ENCODE results near the gene FAM117A. TPM values are rescaled to one million over a fixed set of nuclear protein-coding genes. Genes with fewer than 3 reads are reported as not detected.
A peak's percentile ranks its signal among the peaks of the same experiment; 100 is the strongest.

FAM117A gene
- total and polyA plus RNA-seq, 2 of the 8 experiments (the other 6 are each of a cell fraction or from before 2014, with no cell fraction given), result 28.4 to 45.7 TPM

- H3K79me2 ChIP-seq (ENCODE audit: control insufficient read depth in 1 of 2, insufficient read depth in 2 of 2, low read length in 2 of 2), result peaks cover 20 to 56% of the 10 kb centered on the region in 2 experiments
- peaks cover 0 to 2% of the 10 kb centered on the region in 2 experiments for H4K20me1 ChIP-seq (replicated peaks in 1 of 2; ENCODE audit: control insufficient read depth in 1 of 2, insufficient read depth in 2 of 2, low read length in 2 of 2)
- TF ChIP-seq NRF1 (IDR thresholded peaks at IDR 0.05; ENCODE audit: low read depth, low read length), result no peak
- no peak for TF ChIP-seq BACH1 (IDR thresholded peaks at IDR 0.05; ENCODE audit: low read length)
- TF ChIP-seq SP1 (IDR thresholded peaks at IDR 0.05; ENCODE audit: low read depth, low read length), result no peak
- no peak for TF ChIP-seq CBX8 (IDR thresholded peaks at IDR 0.05; ENCODE audit: borderline replicate concordance, low read depth, low read length)
- no peak for TF ChIP-seq SP4 (IDR thresholded peaks at IDR 0.05; ENCODE audit: low read length)
- TF ChIP-seq TBP (IDR thresholded peaks at IDR 0.05; ENCODE audit: low read depth, low read length), result no peak
- no peak for TF ChIP-seq YY1 (IDR thresholded peaks at IDR 0.05; ENCODE audit: low read depth, low read length)
- TF ChIP-seq TEAD4 (IDR thresholded peaks at IDR 0.05; ENCODE audit: low read depth, low read length), result no peak
- TF ChIP-seq MAFK (IDR thresholded peaks at IDR 0.05; ENCODE audit: low read depth, low read length), result no peak
- TF ChIP-seq, protein P1, sequence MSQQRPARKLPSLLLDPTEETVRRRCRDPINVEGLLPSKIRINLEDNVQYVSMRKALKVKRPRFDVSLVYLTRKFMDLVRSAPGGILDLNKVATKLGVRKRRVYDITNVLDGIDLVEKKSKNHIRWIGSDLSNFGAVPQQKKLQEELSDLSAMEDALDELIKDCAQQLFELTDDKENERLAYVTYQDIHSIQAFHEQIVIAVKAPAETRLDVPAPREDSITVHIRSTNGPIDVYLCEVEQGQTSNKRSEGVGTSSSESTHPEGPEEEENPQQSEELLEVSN (IDR thresholded peaks at IDR 0.05), result no peak
- TF ChIP-seq FOSL1 (IDR thresholded peaks at IDR 0.05; ENCODE audit: insufficient read depth, low read depth, low read length), result no peak
- TF ChIP-seq TAF7 (optimal IDR thresholded peaks at IDR 0.05; ENCODE audit: borderline replicate concordance, low read depth, low read length), result no peak
Measured at GRCh38 chr17:49762151-49762941, 1.6 kb downstream of the FAM117A start.

More at GRCh38 chr17:49762151-49762941, 1.6 kb downstream of the FAM117A start:
- Histone ChIP-seq H4K5ac (ENCODE audit: insufficient read length, low read depth, low read length) (no peak overlapping the region), H2BK20ac (ENCODE audit: low read length) (no peak overlapping the region), H3K4me3 (ENCODE audit: extremely low read depth in 1 of 4, insufficient read depth in 2 of 4, low read depth in 3 of 4, low read length in 4 of 4) (peak overlapping the region; percentile 68 to 99 (median 80); a peak in 5 of 8 replicates), H3K4me1 (replicated peaks in 1 of 4; ENCODE audit: control insufficient read depth in 3 of 4, insufficient read depth in 4 of 4, low read length in 3 of 4) (peaks cover 0 to 18% (median 3%) of the 10 kb centered on the region in 4 experiments; a peak in 5 of 7 replicates), H2BK12ac (ENCODE audit: low read depth, low read length) (no peak overlapping the region), H2BK5ac (ENCODE audit: low read depth, low read length) (no peak overlapping the region), H3K36me3 (ENCODE audit: control insufficient read depth in 2 of 4, insufficient read depth in 4 of 4, low read length in 3 of 4) (0 out of 8 replicates have a peak, but pooled peaks cover 0 to 1% (median 0%) of the 10 kb centered on the region in 4 experiments), H2BK15ac (ENCODE audit: low read length) (no peak overlapping the region), H3K79me1 (ENCODE audit: low read depth, low read length) (no peaks in the 10 kb centered on the region; the same call in none of the 2 replicates), H3K4ac (replicated peaks; ENCODE audit: insufficient read length, low read depth, low read length) (no peak overlapping the region), H2AK5ac (ENCODE audit: low read depth, low read length) (no peak overlapping the region), H3K23me2 (ENCODE audit: low read depth, low read length) (peaks cover 7% of the 10 kb centered on the region; the same call in 1 of the 2 replicates), H3K4me2 (ENCODE audit: insufficient read depth in 1 of 2, low read depth in 2 of 2, low read length in 2 of 2) (peak overlapping the region; percentile 69 to 90), H3K23ac (ENCODE audit: insufficient read length) (no peak overlapping the region), H3K27ac (ENCODE audit: low read depth, low read length) (no peak overlapping the region), H3K14ac (ENCODE audit: insufficient read length) (no peak overlapping the region), H4K8ac (ENCODE audit: extremely low read depth, insufficient read depth, low read length) (no peak overlapping the region), H2AFZ (ENCODE audit: low read length) (no peak overlapping the region), H4K91ac (replicated peaks; ENCODE audit: insufficient read length, low read length) (no peak overlapping the region), H3K18ac (ENCODE audit: extremely low read depth, low read length) (no peak overlapping the region), H3K56ac (replicated peaks; ENCODE audit: insufficient read length, low read depth, low read length) (no peak overlapping the region), H3K9me3 (ENCODE audit: insufficient read depth in 2 of 2, low read depth in 1 of 2, low read length in 1 of 2) (no peaks in the 10 kb centered on the region), H2BK120ac (replicated peaks; ENCODE audit: low read depth, low read length) (no peak overlapping the region), H3K9ac (replicated peaks in 1 of 4; ENCODE audit: extremely low read depth in 1 of 4, low read depth in 3 of 4, low read length in 3 of 4) (no peak overlapping the region), H3K27me3 (replicated peaks in 1 of 4; ENCODE audit: control insufficient read depth in 3 of 4, extremely low read depth in 1 of 4, insufficient read depth in 3 of 4, low read length in 3 of 4) (no peaks in the 10 kb centered on the region)
- 92% methylated on average over 6 of the region's 6 CpGs; no CpG with 5 or more reads in 1 of the 2 experiments for WGBS, 2 experiments (ENCODE audit: extremely low coverage in 1 of 2, insufficient coverage in 1 of 2, insufficient read length in 1 of 2, insufficient replicate concordance in 2 of 2, low coverage in 1 of 2, low lambda C conversion rate in 2 of 2, missing lambda C conversion rate in 1 of 2)
- ChIA-PET CTCF (ENCODE audit: partially characterized antibody) (interaction anchor here (0.6 to 1.9 kb wide), 9 partner anchors 15 to 401 kb away, joined by 3 to 10 read pairs (median 3); no protein-coding TSS in a partner anchor), POLR2A (ENCODE audit: partially characterized antibody) (interaction anchor here (1.0 to 4.7 kb wide), 18 partner anchors 9 to 191 kb away, joined by 3 to 59 read pairs (median 6); partner anchors contain the start of genes KAT7, SLC35B1 and TAC4)
- FAIRE-seq, result no peak
- DNase-seq (ENCODE audit: low read depth in 1 of 2, low spot score in 2 of 2), result no peak

All from H1 (cell line).